Hepatocyte (in vitro differentiated cells): ENCODE data around the gene LRRN4CL. TPM values are rescaled to one million over a fixed set of nuclear protein-coding genes. Genes with fewer than 3 reads are reported as not detected.

Experiments used
- DNase-seq: peaks from one replicate; pipeline ENCODE4 v3.0.0-alpha.2; 2016; ENCODE audit warnings: low spot score
- H2AFZ ChIP-seq: fragments of 200-600 bp; sonication (generic); 2 replicates; pipeline ENCODE4 v1.6.0; 2016; ENCODE audit warnings: antibody characterized with exemption, mild to moderate bottlenecking
- H3K27ac ChIP-seq: fragments of 200-600 bp; sonication (generic); 2 replicates; pipeline ENCODE4 v1.5.1; 2016; ENCODE audit warnings: mild to moderate bottlenecking
- H3K27me3 ChIP-seq: fragments of 200-600 bp; sonication (generic); 2 replicates; pipeline ENCODE4 v1.6.1; 2016
- H3K36me3 ChIP-seq: fragments of 200-600 bp; sonication (generic); replicated peaks from 2 replicates; pipeline ENCODE4 v1.5.1; 2016; ENCODE audit warnings: low read depth; ENCODE audit not compliant: insufficient read depth
- H3K4me1 ChIP-seq: fragments of 200-600 bp; sonication (generic); 2 replicates; pipeline ENCODE4 v1.5.1; 2016; ENCODE audit warnings: mild to moderate bottlenecking, moderate library complexity; ENCODE audit not compliant: insufficient read depth
- H3K4me2 ChIP-seq: fragments of 200-600 bp; sonication (generic); 2 replicates; pipeline ENCODE4 v1.6.0; 2016
- H3K4me3 ChIP-seq: fragments of 200-600 bp; sonication (generic); 2 replicates; pipeline ENCODE4 v1.5.1; 2016; ENCODE audit warnings: mild to moderate bottlenecking
- H3K79me2 ChIP-seq: fragments of 200-600 bp; sonication (generic); 2 replicates; pipeline ENCODE4 v1.6.0; 2017; ENCODE audit warnings: mild to moderate bottlenecking
- H3K9me2 ChIP-seq: fragments of 200-600 bp; sonication (generic); replicated peaks from 2 replicates; pipeline ENCODE4 v1.6.0; 2017; ENCODE audit warnings: mild to moderate bottlenecking; ENCODE audit not compliant: insufficient read depth
- H3K9me3 ChIP-seq: fragments of 200-600 bp; sonication (generic); 2 replicates; pipeline ENCODE4 v1.5.1; 2016; ENCODE audit warnings: low read depth, mild to moderate bottlenecking
- H4K20me1 ChIP-seq: fragments of 200-600 bp; sonication (generic); 2 replicates; pipeline ENCODE4 v1.6.0; 2016; ENCODE audit warnings: mild to moderate bottlenecking; ENCODE audit not compliant: insufficient read depth, poor library complexity, severe bottlenecking
- EZH2 ChIP-seq: fragments of 200-600 bp; sonication (generic); IDR thresholded peaks from 2 replicates; pipeline ENCODE4 v1.6.1; 2016; ENCODE audit warnings: antibody characterized with exemption, mild to moderate bottlenecking, borderline replicate concordance
- EZH2phosphoT487 ChIP-seq: fragments of 200-600 bp; sonication (generic); IDR thresholded peaks from one replicate; pipeline ENCODE4 v1.6.1; 2018; ENCODE audit warnings: antibody characterized with exemption, mild to moderate bottlenecking, low read depth, moderate library complexity; ENCODE audit not compliant: unreplicated experiment, severe bottlenecking
- WGBS: methylation state at CpG from one replicate; pipeline ENCODE4 v1.1.6; 2016; ENCODE audit warnings: low lambda C conversion rate; ENCODE audit errors: missing lambda C conversion rate; 5-methylcytosine and 5-hydroxymethylcytosine counted together
- polyA plus RNA-seq: library from polyadenylated mRNA; unstranded; fragments of >200 nt; fragmentation: Nextera tagmentation; extraction: Ambion mirVana; gene quantifications from 2 replicates; pipeline ENCODE4 v1.2.1, GENCODE V29; 2016
- total RNA-seq: library from RNA; depleted of rRNA; stranded (reverse); fragments of >200 nt; gene quantifications from 2 replicates; pipeline ENCODE4 v1.2.3, GENCODE V29; 2014
- TF ChIP-seq, protein P1 (sequence below): fragments of 200-600 bp; sonication (generic); IDR thresholded peaks from 2 replicates; pipeline ENCODE4 v1.5.1; 2016; ENCODE audit warnings: antibody characterized with exemption, mild to moderate bottlenecking; ENCODE audit not compliant: poor library complexity

Gene LRRN4CL
- total and polyA plus RNA-seq, 2 experiments from 2014 or later, result 0.40 to 0.41 TPM

DNA sequence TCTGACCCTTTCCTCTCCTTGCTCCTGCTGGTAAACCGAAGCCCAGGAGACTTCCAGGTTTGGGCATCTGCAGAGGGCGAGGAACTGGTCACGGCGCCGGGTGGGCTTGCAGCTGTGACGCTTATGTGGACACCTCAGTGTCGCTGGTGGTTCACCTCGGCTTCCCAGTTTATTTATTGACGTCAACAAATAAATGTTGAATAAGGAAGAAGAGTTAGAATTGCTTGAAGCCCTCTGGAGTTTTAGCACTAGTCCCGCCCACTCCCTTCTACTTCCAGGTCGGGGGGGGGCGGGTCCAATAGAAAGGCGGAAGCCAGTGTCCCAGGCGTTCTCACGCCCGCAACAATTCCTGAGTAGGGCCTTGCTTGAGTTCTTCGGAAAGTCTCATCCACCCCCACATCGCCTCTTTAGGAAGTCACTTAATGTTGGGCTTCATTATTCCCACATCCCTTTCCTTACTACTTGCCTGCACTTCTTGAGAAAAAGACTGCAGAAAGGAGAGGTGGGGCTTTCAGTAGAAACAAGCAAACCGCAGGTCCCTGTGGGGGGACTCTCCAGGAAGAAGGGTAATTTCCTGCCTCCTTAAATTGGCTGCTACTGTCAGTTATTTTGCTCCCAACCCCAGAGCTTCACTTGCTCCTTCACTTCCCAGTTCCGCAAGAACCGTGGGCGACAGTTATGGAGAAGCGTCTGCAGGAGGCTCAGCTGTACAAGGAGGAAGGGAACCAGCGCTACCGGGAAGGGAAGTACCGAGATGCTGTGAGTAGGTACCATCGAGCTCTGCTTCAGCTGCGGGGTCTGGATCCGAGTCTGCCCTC lies 39.0 kb upstream of the LRRN4CL start, which contains the start of gene TTC9C:
TSS of gene TTC9C (plus strand) at position 316 of the 818 bp plus-strand sequence. CDS start at position 679, 363 bp downstream.
- H3K4me2 ChIP-seq, result peak within 1 kb of the TSS; percentile 81
- peaks cover 16% of the 10 kb centered on the region for H3K4me1 ChIP-seq
- peak within 1 kb of the TSS; percentile 91 for H3K27ac ChIP-seq
- peak within 1 kb of the TSS; percentile 93 for H2AFZ ChIP-seq
- no peaks in the 10 kb centered on the region for H3K9me3 ChIP-seq
- H4K20me1 ChIP-seq, result peaks cover 34% of the 10 kb centered on the region
- DNase-seq, result peak; percentile 95
- no peaks in the 10 kb centered on the region for H3K36me3 ChIP-seq
- no peaks in the 10 kb centered on the region for H3K27me3 ChIP-seq
- H3K79me2 ChIP-seq, result peaks cover 79% of the 10 kb centered on the region
- no peaks in the 10 kb centered on the region for H3K9me2 ChIP-seq
- TF ChIP-seq, protein P1, sequence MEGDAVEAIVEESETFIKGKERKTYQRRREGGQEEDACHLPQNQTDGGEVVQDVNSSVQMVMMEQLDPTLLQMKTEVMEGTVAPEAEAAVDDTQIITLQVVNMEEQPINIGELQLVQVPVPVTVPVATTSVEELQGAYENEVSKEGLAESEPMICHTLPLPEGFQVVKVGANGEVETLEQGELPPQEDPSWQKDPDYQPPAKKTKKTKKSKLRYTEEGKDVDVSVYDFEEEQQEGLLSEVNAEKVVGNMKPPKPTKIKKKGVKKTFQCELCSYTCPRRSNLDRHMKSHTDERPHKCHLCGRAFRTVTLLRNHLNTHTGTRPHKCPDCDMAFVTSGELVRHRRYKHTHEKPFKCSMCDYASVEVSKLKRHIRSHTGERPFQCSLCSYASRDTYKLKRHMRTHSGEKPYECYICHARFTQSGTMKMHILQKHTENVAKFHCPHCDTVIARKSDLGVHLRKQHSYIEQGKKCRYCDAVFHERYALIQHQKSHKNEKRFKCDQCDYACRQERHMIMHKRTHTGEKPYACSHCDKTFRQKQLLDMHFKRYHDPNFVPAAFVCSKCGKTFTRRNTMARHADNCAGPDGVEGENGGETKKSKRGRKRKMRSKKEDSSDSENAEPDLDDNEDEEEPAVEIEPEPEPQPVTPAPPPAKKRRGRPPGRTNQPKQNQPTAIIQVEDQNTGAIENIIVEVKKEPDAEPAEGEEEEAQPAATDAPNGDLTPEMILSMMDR, result no peak
- peak within 1 kb of the TSS; percentile 48 for H3K4me3 ChIP-seq
- WGBS, result under 1% methylated on average over 29 of the region's 29 CpGs

DNA sequence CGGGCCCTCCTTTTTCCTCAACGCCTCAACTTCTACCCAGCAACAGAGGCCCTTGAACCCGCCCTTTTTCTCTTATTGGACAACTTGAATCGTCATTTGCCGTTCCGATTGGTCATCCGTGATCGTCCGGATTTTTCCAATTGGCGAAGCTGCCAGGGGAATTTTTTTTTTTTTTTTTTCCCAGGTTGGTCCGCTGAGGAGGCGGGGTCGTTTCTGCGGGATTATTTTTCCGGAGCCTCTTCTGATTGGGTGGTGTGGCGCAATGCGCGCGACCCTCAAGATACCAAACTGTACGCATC lies 38.5 kb upstream of the LRRN4CL start:
- Histone ChIP-seq H3K27me3 (no peaks in the 10 kb centered on the region), H3K27ac (peak overlapping the region; percentile 91), H4K20me1 (peaks cover 38% of the 10 kb centered on the region), H3K4me1 (peaks cover 16% of the 10 kb centered on the region), H3K79me2 (peaks cover 80% of the 10 kb centered on the region), H3K4me2 (peak overlapping the region; percentile 81), H2AFZ (peak overlapping the region; percentile 93), H3K9me2 (no peaks in the 10 kb centered on the region), H3K36me3 (no peaks in the 10 kb centered on the region), H3K4me3 (peak overlapping the region; percentile 48), H3K9me3 (no peaks in the 10 kb centered on the region)
- DNase-seq, result peak; percentile 96
- under 1% methylated on average over 20 of the region's 20 CpGs for WGBS
- TF ChIP-seq EZH2 (no peak), EZH2phosphoT487 (no peak)
- TF ChIP-seq, protein P1, result no peak

DNA sequence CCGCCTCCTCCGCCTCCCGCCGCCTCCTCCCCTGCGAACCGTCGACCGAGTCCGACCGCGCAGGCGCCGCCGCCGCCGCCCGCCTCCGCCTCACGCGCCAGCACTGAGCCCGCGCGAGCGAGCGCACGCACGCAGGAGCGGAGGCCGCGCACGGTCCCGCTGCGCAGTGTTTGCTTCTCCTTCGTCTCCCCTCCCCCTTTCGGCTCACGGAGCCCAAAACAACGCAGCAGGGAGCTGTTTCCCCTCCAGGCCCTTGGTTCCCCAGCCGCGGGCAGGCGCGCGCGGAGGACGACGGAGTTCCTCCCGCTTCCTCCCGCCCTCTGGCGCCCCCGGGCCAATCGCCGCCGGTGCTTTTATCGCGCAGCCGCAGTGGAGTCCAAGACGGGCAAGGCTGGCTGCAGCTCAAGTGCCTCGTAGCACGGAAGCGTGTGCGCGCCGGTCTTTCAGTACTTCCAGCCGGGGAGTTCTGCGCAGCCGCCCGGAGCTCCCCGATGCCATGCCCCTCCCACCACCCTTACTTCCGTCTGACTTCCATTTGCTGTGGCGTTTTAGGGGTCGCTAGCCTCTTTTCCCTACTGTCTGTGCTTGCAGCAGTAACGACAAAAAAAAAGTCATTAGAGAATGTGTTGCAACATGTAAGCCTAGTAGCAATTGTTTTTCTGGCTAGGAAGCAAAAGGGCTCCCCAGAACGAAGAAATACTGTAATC lies 38.0 kb upstream of the LRRN4CL start, which contains the start of gene HNRNPUL2:
TSS of gene HNRNPUL2 (minus strand) at position 293 of the 707 bp plus-strand sequence. CDS start 301 bp downstream, outside the sequence.
- peak within 1 kb of the TSS; percentile 91 for H3K27ac ChIP-seq
- H3K27me3 ChIP-seq, result no peaks in the 10 kb centered on the region
- H3K9me3 ChIP-seq, result no peaks in the 10 kb centered on the region
- peaks cover 16% of the 10 kb centered on the region for H3K4me1 ChIP-seq
- H3K36me3 ChIP-seq, result peaks cover 5% of the 10 kb centered on the region
- peak within 1 kb of the TSS; percentile 89 for H3K4me2 ChIP-seq
- no peaks in the 10 kb centered on the region for H3K9me2 ChIP-seq
- WGBS, result under 1% methylated on average over 54 of the region's 72 CpGs
- peak; percentile 100 for DNase-seq
- peaks cover 80% of the 10 kb centered on the region for H3K79me2 ChIP-seq
- peak within 1 kb of the TSS; percentile 93 for H2AFZ ChIP-seq
- TF ChIP-seq EZH2 (no peak), EZH2phosphoT487 (no peak)
- TF ChIP-seq, protein P1, result no peak
- peaks cover 43% of the 10 kb centered on the region for H4K20me1 ChIP-seq
- H3K4me3 ChIP-seq, result peak within 1 kb of the TSS; percentile 48
